HEK293T (cell line): ENCODE data around the gene SLC66A2.

Experiments
- CTCF ChIA-PET: fragments of 350-600 bp; formaldehyde crosslinking; extraction: SDS; loops from one replicate; lab custom pipeline; 2021; ENCODE audit warnings: antibody characterized with exemption, inconsistent platforms; lab: Yijun Ruan, JAX
- POLR2A ChIA-PET: fragments of 350-600 bp; formaldehyde crosslinking; extraction: SDS; loops from one replicate; lab custom pipeline; 2020; ENCODE audit warnings: antibody characterized with exemption, inconsistent platforms; lab: Yijun Ruan, JAX
- DNase-seq: peaks from one replicate; pipeline ENCODE4 v3.0.0; 2012; ENCODE audit warnings: mixed read lengths; ENCODE audit errors: extremely low spot score
- ARNT ChIP-seq: fragments of 450-650 bp; IDR thresholded peaks from 2 replicates; pipeline ENCODE4 v1.6.1; 2017; ENCODE audit warnings: mild to moderate bottlenecking
- BHLHE40 ChIP-seq: fragments of 450-650 bp; IDR thresholded peaks from 2 replicates; pipeline ENCODE4 v1.6.1; 2016; ENCODE audit warnings: mild to moderate bottlenecking, moderate library complexity, borderline replicate concordance
- CTBP1 ChIP-seq: fragments of 450-650 bp; IDR thresholded peaks from 2 replicates; pipeline ENCODE4 v1.6.1; 2016; ENCODE audit warnings: borderline replicate concordance
- ELF4 ChIP-seq: fragments of 450-650 bp; IDR thresholded peaks from 2 replicates; pipeline ENCODE4 v1.6.1; 2017; ENCODE audit warnings: antibody characterized with exemption
- FOXA1 ChIP-seq: fragments of 450-650 bp; IDR thresholded peaks from 2 replicates; pipeline ENCODE4 v1.6.1; 2016; ENCODE audit warnings: mild to moderate bottlenecking
- FOXK2 ChIP-seq: fragments of 450-650 bp; IDR thresholded peaks from 2 replicates; pipeline ENCODE4 v1.6.1; 2016; ENCODE audit warnings: mild to moderate bottlenecking
- FOXM1 ChIP-seq: fragments of 450-650 bp; IDR thresholded peaks from 2 replicates; pipeline ENCODE4 v1.6.1; 2017; ENCODE audit warnings: mild to moderate bottlenecking, borderline replicate concordance
- HDGF ChIP-seq: fragments of 450-650 bp; IDR thresholded peaks from 2 replicates; pipeline ENCODE4 v1.6.1; 2017; ENCODE audit warnings: antibody characterized with exemption, borderline replicate concordance
- L3MBTL2 ChIP-seq: fragments of 450-650 bp; conservative IDR thresholded peaks from 2 replicates; pipeline ENCODE4 v1.6.1; 2016; ENCODE audit warnings: mild to moderate bottlenecking
- LEF1 ChIP-seq: fragments of 450-650 bp; IDR thresholded peaks from 2 replicates; pipeline ENCODE4 v1.6.1; 2017; ENCODE audit warnings: mild to moderate bottlenecking, borderline replicate concordance
- NFRKB ChIP-seq: fragments of 450-650 bp; IDR thresholded peaks from 2 replicates; pipeline ENCODE4 v1.6.1; 2016; ENCODE audit warnings: mild to moderate bottlenecking, moderate library complexity
- SP1 ChIP-seq: fragments of 450-650 bp; IDR thresholded peaks from 2 replicates; pipeline ENCODE4 v1.6.1; 2017
- SUZ12 ChIP-seq: fragments of 450-650 bp; IDR thresholded peaks from 2 replicates; pipeline ENCODE4 v1.6.1; 2016; ENCODE audit warnings: mild to moderate bottlenecking
- TARDBP ChIP-seq: fragments of 450-650 bp; IDR thresholded peaks from 2 replicates; pipeline ENCODE4 v1.6.1; 2016
- ZNF384 ChIP-seq: fragments of 450-650 bp; IDR thresholded peaks from 2 replicates; pipeline ENCODE4 v1.6.1; 2016
- TF ChIP-seq, protein P1 (sequence below): fragments of 450-650 bp; IDR thresholded peaks from 2 replicates; pipeline ENCODE4 v1.6.1; 2016

SLC66A2 gene

DNA sequence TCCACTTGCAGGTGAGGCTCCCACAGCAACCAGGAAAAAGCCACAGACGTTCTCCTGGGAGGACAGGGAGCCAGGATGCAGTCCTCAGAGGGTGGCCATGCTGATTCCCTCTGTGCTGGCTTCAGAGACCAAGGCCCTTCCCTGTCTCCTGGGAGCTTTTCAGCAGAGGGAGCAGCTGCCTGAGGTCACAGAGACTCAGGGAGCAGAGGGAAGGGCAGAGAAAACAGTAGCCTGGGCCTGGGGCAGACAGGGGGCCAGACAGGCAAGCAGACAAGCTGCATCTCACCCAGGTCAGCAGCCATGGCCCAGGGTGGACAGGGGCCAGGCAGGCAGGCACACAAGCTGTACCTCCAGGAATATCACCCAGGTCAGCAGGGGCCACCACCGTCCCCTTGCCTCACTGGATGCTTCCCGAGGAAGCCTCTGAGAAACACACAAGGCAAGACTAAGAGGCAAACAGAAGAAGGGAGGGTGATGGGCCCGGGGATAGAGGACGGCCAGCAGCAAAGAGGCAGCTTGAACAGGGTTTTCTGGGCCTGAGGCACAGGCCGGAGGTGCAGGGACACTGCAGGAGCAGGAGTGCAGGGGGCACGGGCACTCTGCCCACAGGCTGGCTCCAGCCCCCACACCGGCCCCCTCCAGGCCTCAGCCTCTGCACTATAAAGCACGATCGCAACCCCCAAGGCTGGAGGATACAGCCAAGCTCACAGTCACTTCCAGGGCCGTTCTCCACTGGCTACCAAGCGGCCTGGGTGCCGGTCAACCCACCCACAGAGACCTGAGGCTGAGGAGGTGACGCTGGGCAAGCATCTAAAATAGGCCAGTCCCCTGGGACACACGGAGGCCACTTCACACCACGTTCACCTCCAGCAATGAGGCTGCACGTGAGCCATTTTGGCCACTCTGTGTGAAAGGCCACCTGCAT is 6.1 kb downstream of the SLC66A2 start:
- DNase-seq, result no peak
- POLR2A ChIA-PET, result no interaction called here
- CTCF ChIA-PET, result no interaction called here

DNA sequence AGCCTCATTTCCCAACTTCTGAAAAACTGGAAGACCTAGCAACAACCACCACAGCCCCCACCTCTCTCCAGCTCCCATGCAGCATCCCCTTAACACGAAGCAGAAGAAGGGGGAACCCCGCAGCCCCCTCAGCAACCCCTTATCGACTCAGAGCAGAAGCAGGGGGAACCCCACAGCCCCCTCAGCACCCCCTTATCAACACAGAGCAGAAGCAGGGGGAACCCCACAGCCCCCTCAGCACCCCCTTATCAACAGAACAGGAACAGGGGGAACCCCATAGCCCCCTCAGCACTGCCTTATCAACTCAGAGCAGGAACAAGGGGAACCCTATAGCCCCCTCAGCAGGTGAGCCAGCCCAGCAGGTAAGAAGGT is 6.7 kb downstream of the SLC66A2 start:
- DNase-seq, result no peak
- POLR2A ChIA-PET, result no interaction called here
- TF ChIP-seq, protein P1, sequence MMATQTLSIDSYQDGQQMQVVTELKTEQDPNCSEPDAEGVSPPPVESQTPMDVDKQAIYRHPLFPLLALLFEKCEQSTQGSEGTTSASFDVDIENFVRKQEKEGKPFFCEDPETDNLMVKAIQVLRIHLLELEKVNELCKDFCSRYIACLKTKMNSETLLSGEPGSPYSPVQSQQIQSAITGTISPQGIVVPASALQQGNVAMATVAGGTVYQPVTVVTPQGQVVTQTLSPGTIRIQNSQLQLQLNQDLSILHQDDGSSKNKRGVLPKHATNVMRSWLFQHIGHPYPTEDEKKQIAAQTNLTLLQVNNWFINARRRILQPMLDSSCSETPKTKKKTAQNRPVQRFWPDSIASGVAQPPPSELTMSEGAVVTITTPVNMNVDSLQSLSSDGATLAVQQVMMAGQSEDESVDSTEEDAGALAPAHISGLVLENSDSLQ, result no peak
- TF ChIP-seq SUZ12 (no peak), LEF1 (no peak), FOXM1 (no peak), SP1 (no peak), ELF4 (no peak)
- CTCF ChIA-PET, result no interaction called here

More for the DNA sequence above, 6.1 kb downstream of the SLC66A2 start:
- TF ChIP-seq ELF4 (no peak), FOXK2 (no peak), ZNF384 (no peak), HDGF (no peak), L3MBTL2 (no peak), ARNT (no peak), TARDBP (no peak), SP1 (no peak), FOXA1 (no peak), SUZ12 (no peak), LEF1 (no peak), CTBP1 (no peak), NFRKB (no peak), FOXM1 (no peak)
- TF ChIP-seq, protein P1, result no peak

DNA sequence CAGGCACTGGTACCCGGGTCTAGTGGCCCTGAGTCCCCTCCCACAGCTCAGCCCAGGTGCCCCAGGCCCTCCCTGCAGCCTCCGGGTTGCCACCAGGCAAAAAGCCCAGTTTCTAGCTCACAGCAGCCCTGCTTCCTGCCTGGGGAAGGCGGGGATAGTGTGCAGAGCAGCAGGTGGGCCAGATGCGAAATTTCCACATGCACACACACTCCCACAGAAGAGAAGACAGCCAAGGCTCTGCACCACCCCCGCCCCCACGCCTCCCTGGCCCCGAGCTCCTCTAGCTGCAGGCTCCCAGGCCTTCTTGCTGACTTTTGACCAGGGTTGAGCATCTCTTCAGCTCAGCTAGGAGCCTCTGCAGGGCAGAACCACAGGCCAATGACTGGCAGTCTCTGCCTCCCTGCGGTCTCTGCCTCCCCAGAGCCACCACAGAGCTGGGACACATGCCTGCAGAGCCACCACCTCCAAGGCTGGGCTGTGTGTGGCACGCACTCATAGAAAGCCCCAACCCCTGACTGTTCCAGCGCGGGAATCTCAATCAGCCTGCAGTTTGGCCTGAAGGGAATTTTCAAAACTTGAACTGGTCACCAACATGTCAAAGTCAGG is 7.2 kb downstream of the SLC66A2 start:
- DNase-seq, result no peak
- no peak for TF ChIP-seq ARNT
- no peak for TF ChIP-seq TARDBP
- no peak for TF ChIP-seq SP1
- TF ChIP-seq, protein P1, result no peak
- TF ChIP-seq CTBP1, result no peak
- TF ChIP-seq HDGF, result no peak
- no peak for TF ChIP-seq BHLHE40
- TF ChIP-seq LEF1, result no peak
- TF ChIP-seq FOXK2, result no peak
- no peak for TF ChIP-seq L3MBTL2
- TF ChIP-seq FOXM1, result no peak
- TF ChIP-seq ELF4, result no peak
- TF ChIP-seq SUZ12, result no peak
- no peak for TF ChIP-seq FOXA1
- ChIA-PET CTCF (no interaction called here), POLR2A (no interaction called here)

DNA sequence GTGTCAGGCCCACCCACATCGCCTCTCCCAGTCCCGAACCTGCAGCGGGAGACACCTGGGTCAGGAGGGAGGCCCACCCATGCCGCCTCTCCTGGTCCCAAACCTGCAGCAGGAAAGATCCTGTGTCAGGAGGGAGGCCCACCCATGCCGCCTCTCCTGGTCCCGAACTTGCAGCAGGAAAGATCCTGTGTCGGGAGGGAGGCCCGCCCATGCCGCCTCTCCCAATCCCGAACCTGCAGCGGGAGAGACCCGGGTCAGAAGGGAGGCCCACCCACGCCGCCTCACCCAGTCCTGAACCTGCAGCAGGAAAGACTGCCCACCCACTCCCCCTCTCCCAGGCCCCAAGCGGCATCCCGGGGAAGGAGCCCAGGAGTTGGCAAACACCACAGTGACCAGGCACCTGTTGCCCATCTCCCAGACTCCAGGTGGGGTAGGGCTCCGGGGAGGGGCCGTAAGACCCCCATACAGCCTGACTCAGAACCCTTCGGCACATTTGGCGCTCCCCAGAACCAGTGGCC is 7.8 kb downstream of the SLC66A2 start:
- ChIA-PET POLR2A (no interaction called here), CTCF (no interaction called here)
- no peak for DNase-seq
- no peak for TF ChIP-seq HDGF
- no peak for TF ChIP-seq ARNT
- TF ChIP-seq LEF1, result no peak
- no peak for TF ChIP-seq ELF4
- no peak for TF ChIP-seq TARDBP
- TF ChIP-seq NFRKB, result no peak
- TF ChIP-seq FOXA1, result no peak
- TF ChIP-seq, protein P1, result no peak
- no peak for TF ChIP-seq L3MBTL2
- TF ChIP-seq BHLHE40, result no peak
- no peak for TF ChIP-seq ZNF384
- TF ChIP-seq SUZ12, result no peak
- TF ChIP-seq FOXM1, result no peak
- TF ChIP-seq SP1, result no peak
- TF ChIP-seq CTBP1, result no peak
- no peak for TF ChIP-seq FOXK2

DNA sequence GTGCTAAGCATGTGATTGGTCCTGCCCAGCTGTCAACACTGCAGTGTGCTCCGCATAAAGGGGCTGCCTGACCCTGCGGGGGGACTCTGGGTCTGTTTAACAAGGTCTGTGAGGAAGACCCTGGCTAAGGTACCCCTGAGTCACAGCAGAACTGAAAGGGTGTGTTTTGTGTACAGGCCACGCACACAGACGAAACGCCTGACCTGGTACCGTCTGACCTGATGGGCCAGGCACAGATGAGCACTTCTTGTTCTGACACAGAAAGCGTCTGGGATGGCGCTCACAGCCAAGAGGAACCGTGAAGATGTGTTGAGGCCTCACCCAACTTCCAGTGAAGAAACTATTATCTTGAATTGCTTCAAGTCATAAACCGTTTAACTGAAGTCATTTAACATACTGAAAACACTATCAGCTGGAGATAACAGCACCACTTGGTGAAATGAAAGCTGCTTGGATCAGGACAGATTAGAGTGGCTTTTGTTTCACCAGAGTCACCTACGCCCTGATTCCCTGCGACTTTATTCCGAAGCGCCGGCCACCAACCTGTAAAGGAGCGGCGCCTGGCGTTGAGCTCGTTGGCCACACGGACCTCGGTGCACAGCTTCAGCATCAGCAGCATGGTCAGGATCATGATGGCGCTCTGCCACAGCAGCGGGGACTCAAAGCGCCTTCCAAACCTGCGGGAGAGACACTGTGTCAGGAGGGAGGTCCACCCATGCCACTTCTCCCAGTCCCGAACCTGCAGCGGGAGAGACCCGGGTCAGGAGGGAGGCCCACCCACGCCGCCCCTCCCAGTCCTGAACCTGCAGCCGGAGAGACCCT is 8.5 kb downstream of the SLC66A2 start:
- ChIA-PET POLR2A (interaction anchor here (1.7 kb wide), 1 partner anchor 7 kb away, joined by 3 read pairs; no protein-coding TSS in a partner anchor), CTCF (no interaction called here)
- no peak for DNase-seq
- no peak for TF ChIP-seq BHLHE40
